CD4-positive, CD25-positive, alpha-beta regulatory T cell (primary cell): ENCODE results near the gene SLC39A10. TPM values are rescaled to one million over a fixed set of nuclear protein-coding genes. Genes with fewer than 3 reads are reported as not detected.
A peak's percentile ranks its signal among the peaks of the same experiment; 100 is the strongest.

Experiments
- ATAC-seq, 2 donors: fragments of 150-1000 bp; cut with Tn5 transposase; one replicate each; pipeline ENCODE4 v1.10.0; 2021; ENCODE audit warnings: low read depth in 2 of 2, moderate number of reproducible peaks in 2 of 2, moderate library complexity in 1 of 2
- DNase-seq, 3 donors: peaks; one replicate each; pipeline versions ENCODE4 v3.0.0 to v3.0.0-alpha.2; 2012 to 2022; ENCODE audit warnings: mixed read lengths in 1 of 3
- H3K27ac ChIP-seq: one replicate; pipeline ENCODE4 v1.7.0; 2013; ENCODE audit warnings: mild to moderate bottlenecking, low read length; ENCODE audit not compliant: insufficient read depth, poor library complexity, severe bottlenecking
- H3K27me3 ChIP-seq: one replicate; pipeline ENCODE4 v1.7.0; 2013; ENCODE audit warnings: low read length; ENCODE audit not compliant: control insufficient read depth, insufficient read depth
- H3K36me3 ChIP-seq: one replicate; pipeline ENCODE4 v1.7.0; 2013; ENCODE audit warnings: mild to moderate bottlenecking, low read length, moderate library complexity; ENCODE audit not compliant: control insufficient read depth, insufficient read depth
- H3K4me1 ChIP-seq: 2 replicates; pipeline ENCODE4 v1.7.0; 2013; ENCODE audit warnings: mild to moderate bottlenecking, low read length; ENCODE audit not compliant: insufficient read depth, control insufficient read depth, poor library complexity, severe bottlenecking
- H3K4me3 ChIP-seq: one replicate; pipeline ENCODE4 v1.7.0; 2013; ENCODE audit warnings: low read depth, mild to moderate bottlenecking, low read length, moderate library complexity
- H3K9me3 ChIP-seq, 2 experiments: 1 replicate in 1 of 2; 2 replicates in 1 of 2; pipeline ENCODE4 v1.7.0; 2013; ENCODE audit warnings: low read length in 2 of 2, mild to moderate bottlenecking in 1 of 2, moderate library complexity in 1 of 2; ENCODE audit not compliant: control insufficient read depth in 2 of 2
- H3K27ac Mint-ChIP-seq, 3 donors: one replicate each; pipeline ENCODE4 v1.8.0; 2020 to 2022; ENCODE audit warnings: mild to moderate bottlenecking in 3 of 3, mixed read lengths in 3 of 3, moderate library complexity in 2 of 3
- H3K27me3 Mint-ChIP-seq: one replicate; pipeline ENCODE4 v1.8.0; 2022; ENCODE audit warnings: mild to moderate bottlenecking, mixed read lengths
- H3K36me3 Mint-ChIP-seq: one replicate; pipeline ENCODE4 v1.8.0; 2020; ENCODE audit warnings: mixed read lengths
- H3K4me1 Mint-ChIP-seq, 4 donors: one replicate each; pipeline ENCODE4 v1.8.0; 2020 to 2022; ENCODE audit warnings: mixed read lengths in 4 of 4, mild to moderate bottlenecking in 1 of 4
- H3K4me3 Mint-ChIP-seq, 4 donors: one replicate each; pipeline ENCODE4 v1.8.0; 2020 to 2022; ENCODE audit warnings: mild to moderate bottlenecking in 4 of 4, mixed read lengths in 4 of 4, moderate library complexity in 3 of 4
- H3K9me3 Mint-ChIP-seq, 7 donors: one replicate each; pipeline ENCODE4 v1.8.0; 2020 to 2022; ENCODE audit warnings: mixed read lengths in 7 of 7, mild to moderate bottlenecking in 3 of 7, moderate library complexity in 2 of 7
- polyA plus RNA-seq, 4 donors: library from polyadenylated mRNA; unstranded; fragments of 300-500 nt; fragmentation: Illumina TruSeq; gene quantifications; one replicate each; pipeline ENCODE4 v1.2.3, GENCODE V29; 2021
- total RNA-seq: library from RNA; stranded (reverse); gene quantifications from one replicate; pipeline ENCODE4 v1.2.3, GENCODE V29; 2022

The SLC39A10 gene
- total and polyA plus RNA-seq, 5 donors from 2014 or later = 9.2 to 66.3 (median 11.5) TPM

DNA sequence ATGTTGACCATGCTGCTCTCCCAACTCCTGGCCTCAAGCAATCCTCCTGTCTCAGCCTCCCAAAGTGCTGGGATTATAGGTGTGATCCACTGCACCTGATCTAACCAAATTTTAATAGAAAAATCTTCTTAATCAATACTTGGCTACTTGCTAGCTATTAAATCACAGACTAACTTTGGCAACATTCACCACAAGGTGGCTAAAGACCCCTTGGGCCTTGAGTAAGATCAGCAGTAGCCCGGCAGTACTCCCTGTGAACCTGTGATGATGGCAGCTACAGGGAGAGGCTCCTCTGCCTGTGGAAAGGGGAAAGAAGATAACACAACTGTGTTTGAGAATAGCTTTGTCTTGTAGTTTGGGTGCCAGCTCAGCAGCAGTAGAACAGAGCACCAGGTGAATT is 102.9 kb downstream of the SLC39A10 start:
- Histone ChIP-seq H3K9me3 (peaks cover 4 to 9% of the 10 kb centered on the region in 2 experiments), H3K27me3 (no peaks in the 10 kb centered on the region), H3K4me3 (no peak overlapping the region), H3K27ac (no peak overlapping the region), H3K36me3 (no peaks in the 10 kb centered on the region), H3K4me1 (no peaks in the 10 kb centered on the region)
- no peak overlapping the region for H3K4me3 Mint-ChIP-seq
- peak overlapping the region in 1 of 3 donors; percentile 71 for H3K27ac Mint-ChIP-seq
- no peaks in the 10 kb centered on the region for H3K27me3 Mint-ChIP-seq
- H3K36me3 Mint-ChIP-seq = peaks cover 3% of the 10 kb centered on the region
- H3K9me3 Mint-ChIP-seq = peaks cover 2 to 37% (median 14%) of the 10 kb centered on the region in 7 donors
- no peaks in the 10 kb centered on the region for H3K4me1 Mint-ChIP-seq
- no peak for ATAC-seq
- no peak for DNase-seq

DNA sequence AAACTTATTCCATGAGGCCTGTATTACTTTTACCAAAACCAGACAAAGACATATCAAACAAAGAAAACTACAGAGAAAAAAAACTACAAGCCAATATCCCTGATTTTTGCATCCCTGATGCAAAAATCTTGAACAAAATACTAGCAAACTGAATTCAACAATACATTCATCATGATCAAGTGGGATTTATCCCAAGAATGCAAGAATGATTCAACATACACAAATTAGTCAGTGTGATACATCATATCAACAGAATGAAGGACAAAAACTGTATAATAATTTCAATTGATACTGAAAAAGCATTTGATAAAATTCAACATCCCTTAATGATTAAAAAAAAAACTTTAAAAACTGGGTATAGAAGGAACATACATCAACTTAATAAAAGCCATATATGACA is 106.8 kb downstream of the SLC39A10 start:
- H3K4me1 ChIP-seq = no peaks in the 10 kb centered on the region
- no peaks in the 10 kb centered on the region for H3K27me3 ChIP-seq
- Mint-ChIP-seq H3K36me3 (no peaks in the 10 kb centered on the region), H3K4me3 (no peak overlapping the region), H3K27ac (no peak overlapping the region), H3K4me1 (no peaks in the 10 kb centered on the region), H3K9me3 (peaks cover 8 to 42% (median 19%) of the 10 kb centered on the region in 7 donors), H3K27me3 (no peaks in the 10 kb centered on the region)
- peaks cover 9 to 19% of the 10 kb centered on the region in 2 experiments for H3K9me3 ChIP-seq
- DNase-seq (no peak), ATAC-seq (no peak)
- no peaks in the 10 kb centered on the region for H3K36me3 ChIP-seq
- H3K4me3 ChIP-seq = no peak overlapping the region
- H3K27ac ChIP-seq = no peak overlapping the region

DNA sequence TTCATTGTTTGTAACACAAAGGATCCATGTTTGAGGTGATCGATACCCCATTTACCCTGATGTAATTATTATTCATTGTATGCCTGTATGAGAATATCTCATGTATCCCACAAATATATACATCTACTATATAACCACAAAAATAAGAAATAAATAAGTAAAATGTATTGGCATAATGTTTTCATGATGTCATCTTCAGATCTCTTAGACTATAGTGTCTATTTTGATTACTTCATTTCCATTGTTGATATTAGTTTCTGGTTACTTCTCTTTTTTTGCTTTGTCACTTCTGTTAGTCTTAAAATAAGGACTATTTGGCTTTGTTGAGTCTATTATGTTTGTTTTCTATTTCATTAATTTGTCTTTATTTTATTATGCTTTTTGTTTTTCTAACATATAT is 109.7 kb downstream of the SLC39A10 start:
- Histone ChIP-seq H3K27ac (no peak overlapping the region), H3K36me3 (no peaks in the 10 kb centered on the region), H3K9me3 (peaks cover 5 to 11% of the 10 kb centered on the region in 2 experiments), H3K27me3 (no peaks in the 10 kb centered on the region), H3K4me3 (no peak overlapping the region), H3K4me1 (no peaks in the 10 kb centered on the region)
- DNase-seq = no peak
- H3K4me3 Mint-ChIP-seq = no peak overlapping the region
- no peak overlapping the region for H3K27ac Mint-ChIP-seq
- ATAC-seq = no peak
- peaks cover 9 to 39% (median 16%) of the 10 kb centered on the region in 7 donors for H3K9me3 Mint-ChIP-seq
- no peaks in the 10 kb centered on the region for H3K4me1 Mint-ChIP-seq
- H3K27me3 Mint-ChIP-seq = no peaks in the 10 kb centered on the region
- no peaks in the 10 kb centered on the region for H3K36me3 Mint-ChIP-seq

DNA sequence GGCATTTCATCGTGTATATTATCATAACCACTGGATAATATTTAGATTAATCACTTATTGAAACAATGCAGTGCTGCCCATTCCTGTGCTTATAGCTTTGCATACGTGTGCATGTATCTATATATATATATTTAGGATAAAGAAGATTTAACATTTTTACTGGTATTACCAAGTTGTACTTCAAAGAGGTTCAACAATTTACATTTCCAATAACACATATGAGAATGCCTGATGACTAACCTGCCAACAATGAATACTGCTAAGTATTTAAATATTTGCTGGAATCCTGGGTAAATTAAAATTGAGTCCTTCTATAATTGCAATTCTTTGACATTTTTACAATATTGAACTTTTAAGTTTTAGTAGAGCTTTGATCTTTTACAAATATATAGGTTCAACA is 111.4 kb downstream of the SLC39A10 start:
- H3K9me3 ChIP-seq = peaks cover 5 to 11% of the 10 kb centered on the region in 2 experiments
- Mint-ChIP-seq H3K4me3 (no peak overlapping the region), H3K27ac (no peak overlapping the region), H3K9me3 (peaks cover 9 to 21% (median 12%) of the 10 kb centered on the region in 7 donors), H3K4me1 (peaks cover 0 to 1% (median 0%) of the 10 kb centered on the region in 4 donors), H3K36me3 (no peaks in the 10 kb centered on the region), H3K27me3 (no peaks in the 10 kb centered on the region)
- no peaks in the 10 kb centered on the region for H3K4me1 ChIP-seq
- ATAC-seq (no peak), DNase-seq (no peak)
- H3K27ac ChIP-seq = no peak overlapping the region
- no peaks in the 10 kb centered on the region for H3K27me3 ChIP-seq
- H3K36me3 ChIP-seq = no peaks in the 10 kb centered on the region
- H3K4me3 ChIP-seq = no peak overlapping the region

DNA sequence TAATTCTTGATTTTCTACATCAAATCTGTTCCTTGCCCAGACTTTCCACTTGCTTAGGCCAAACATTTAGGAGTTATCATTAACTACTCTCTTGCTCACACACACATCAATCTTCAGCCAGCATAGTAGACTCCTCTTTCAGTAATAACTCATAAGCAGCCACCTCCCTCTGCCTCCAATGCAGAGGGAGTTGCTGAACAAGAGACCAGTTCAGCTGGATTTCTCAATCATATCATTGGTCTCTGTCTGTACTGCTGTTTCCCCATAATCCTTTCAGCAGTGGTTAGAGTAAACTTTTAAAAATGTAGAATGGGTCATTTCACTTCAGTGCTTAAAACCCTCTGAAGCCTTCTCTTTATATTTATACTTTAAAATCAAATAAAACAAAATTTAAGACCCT is 112.9 kb downstream of the SLC39A10 start:
- no peaks in the 10 kb centered on the region for H3K36me3 ChIP-seq
- Mint-ChIP-seq H3K36me3 (no peaks in the 10 kb centered on the region), H3K9me3 (peaks cover 6 to 10% (median 9%) of the 10 kb centered on the region in 7 donors), H3K27ac (no peak overlapping the region), H3K27me3 (no peaks in the 10 kb centered on the region), H3K4me3 (no peak overlapping the region), H3K4me1 (peaks cover 0 to 1% (median 0%) of the 10 kb centered on the region in 4 donors)
- ATAC-seq = no peak
- H3K4me1 ChIP-seq = no peaks in the 10 kb centered on the region
- peaks cover 5 to 8% of the 10 kb centered on the region in 2 experiments for H3K9me3 ChIP-seq
- H3K4me3 ChIP-seq = no peak overlapping the region
- H3K27me3 ChIP-seq = no peaks in the 10 kb centered on the region
- no peak overlapping the region for H3K27ac ChIP-seq
- no peak for DNase-seq

DNA sequence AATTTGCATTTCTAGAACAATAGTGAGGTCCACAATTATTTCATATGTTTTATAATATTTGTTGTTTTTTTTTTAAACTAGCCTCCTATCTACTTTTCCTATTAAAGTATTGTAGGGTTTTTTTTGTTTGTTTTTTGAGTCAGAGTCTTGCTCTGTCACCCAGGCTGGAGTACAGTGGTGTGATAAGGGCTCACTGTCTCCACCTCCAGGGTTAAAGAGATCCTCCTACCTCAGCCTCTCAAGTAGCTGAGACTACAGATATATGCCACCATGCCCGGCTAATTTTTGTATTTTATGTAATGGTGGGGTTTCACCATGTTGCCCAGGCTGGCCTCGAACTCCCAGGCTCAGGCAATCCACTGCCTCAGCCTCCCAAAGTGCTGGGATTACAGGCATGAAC is 122.5 kb downstream of the SLC39A10 start:
- no peak overlapping the region for H3K4me3 Mint-ChIP-seq
- no peaks in the 10 kb centered on the region for H3K27me3 Mint-ChIP-seq
- Histone ChIP-seq H3K27me3 (no peaks in the 10 kb centered on the region), H3K36me3 (no peaks in the 10 kb centered on the region), H3K4me3 (no peak overlapping the region), H3K27ac (no peak overlapping the region), H3K4me1 (no peaks in the 10 kb centered on the region), H3K9me3 (no peaks in the 10 kb centered on the region)
- ATAC-seq = no peak
- no peaks in the 10 kb centered on the region for H3K36me3 Mint-ChIP-seq
- no peak for DNase-seq
- H3K4me1 Mint-ChIP-seq = no peaks in the 10 kb centered on the region
- no peak overlapping the region for H3K27ac Mint-ChIP-seq
- H3K9me3 Mint-ChIP-seq = no peaks in the 10 kb centered on the region

DNA sequence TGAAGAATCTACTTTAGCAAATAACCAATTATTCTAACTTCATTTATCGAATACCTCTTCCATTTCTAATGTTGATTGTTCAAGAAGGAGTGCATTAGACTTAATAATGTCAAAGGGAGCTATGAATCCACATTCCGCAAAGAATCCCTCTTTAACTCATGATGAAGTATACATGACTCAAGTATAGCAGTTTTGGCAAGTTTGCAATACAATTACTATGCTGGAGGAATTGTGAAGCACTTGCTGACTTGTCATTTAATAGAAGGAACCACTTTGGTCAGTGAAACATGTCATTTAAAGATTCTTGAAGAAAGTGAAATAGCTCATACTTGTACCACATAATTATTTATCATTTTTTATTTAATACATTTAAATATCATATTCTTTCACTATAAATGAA is 125.1 kb downstream of the SLC39A10 start:
- Histone ChIP-seq H3K27me3 (peaks cover 1% of the 10 kb centered on the region), H3K4me1 (no peaks in the 10 kb centered on the region), H3K36me3 (no peaks in the 10 kb centered on the region), H3K4me3 (no peak overlapping the region), H3K9me3 (no peaks in the 10 kb centered on the region), H3K27ac (no peak overlapping the region)
- ATAC-seq = no peak
- no peaks in the 10 kb centered on the region for H3K36me3 Mint-ChIP-seq
- peaks cover 3% of the 10 kb centered on the region for H3K27me3 Mint-ChIP-seq
- H3K9me3 Mint-ChIP-seq = no peaks in the 10 kb centered on the region
- DNase-seq = no peak
- H3K4me1 Mint-ChIP-seq = no peaks in the 10 kb centered on the region
- H3K27ac Mint-ChIP-seq = no peak overlapping the region
- H3K4me3 Mint-ChIP-seq = no peak overlapping the region
